HepG2 (cell line): ENCODE results near the gene MRPL34. TPM values are rescaled to one million over a fixed set of nuclear protein-coding genes. Genes with fewer than 3 reads are reported as not detected.

Experiments
- ATAC-seq: fragments of 200-7000 bp; cut with Tn5 transposase; 3 replicates; pipeline ENCODE4 v1.9.1; 2020; ENCODE audit warnings: mild to moderate bottlenecking, moderate library complexity
- BruUV-seq: library from RNA; stranded (reverse); fragments of 400-500 nt; replicated peaks from 2 replicates; lab custom pipeline; 2021; lab: Mats Ljungman, UMichigan
- CTCF ChIA-PET: fragments of 300-600 bp; formaldehyde crosslinking; extraction: SDS; loops from one replicate; lab custom pipeline; 2021; ENCODE audit warnings: low total read pairs, inconsistent platforms, low intra/inter-chr PET ratio; lab: Yijun Ruan, JAX
- POLR2A ChIA-PET: fragments of 350-600 bp; sonication (Branson Sonifier 250); formaldehyde crosslinking; loops from one replicate; lab custom pipeline; 2020; ENCODE audit warnings: antibody characterized with exemption, inconsistent platforms; lab: Yijun Ruan, JAX
- DNase-seq: peaks from one replicate; pipeline ENCODE4 v3.0.0-alpha.2; 2015; ENCODE audit warnings: low spot score
- FAIRE-seq: peaks from 3 replicates; lab custom pipeline; 2011; peaks lifted over from hg19 to GRCh38; lab: Jason Lieb, UNC
- H2AFZ ChIP-seq: one replicate; pipeline ENCODE4 v1.6.1; 2011; ENCODE audit warnings: low read length, inconsistent platforms
- H3K27ac ChIP-seq: fragments of 300-600 bp; 3 replicates; pipeline ENCODE4 v1.8.0; 2011; ENCODE audit warnings: mixed run types, mild to moderate bottlenecking, mixed read lengths, low read length, inconsistent platforms; ENCODE audit not compliant: insufficient read depth; ENCODE audit errors: extremely low read length
- H3K27me3 ChIP-seq, 2 experiments: fragments of 200-600 bp in 1 of 2; 2 replicates in 1 of 2; 3 replicates in 1 of 2; pipeline versions ENCODE4 v1.6.0 to v1.8.0; 2011; ENCODE audit warnings: low read length in 2 of 2, mild to moderate bottlenecking in 2 of 2, moderate library complexity in 2 of 2, inconsistent platforms in 1 of 2; ENCODE audit not compliant: insufficient read depth in 2 of 2, control insufficient read depth in 1 of 2
- H3K36me3 ChIP-seq, 2 experiments: fragments of 200-600 bp in 1 of 2; replicated peaks in 1 of 2; 2 replicates in 1 of 2; 3 replicates in 1 of 2; pipeline versions ENCODE4 v1.5.1 to v1.8.0; 2011; ENCODE audit warnings: low read length in 2 of 2, inconsistent platforms in 1 of 2; ENCODE audit not compliant: insufficient read depth in 2 of 2, control insufficient read depth in 1 of 2
- H3K4me1 ChIP-seq: 2 replicates; pipeline ENCODE4 v1.5.1; 2012; ENCODE audit warnings: low read length, inconsistent platforms; ENCODE audit not compliant: insufficient read depth
- H3K4me2 ChIP-seq: 2 replicates; pipeline ENCODE4 v1.6.0; 2011; ENCODE audit warnings: low read depth, low read length, inconsistent platforms
- H3K4me3 ChIP-seq, 3 experiments: fragments of 200-600 bp in 1 of 3; sonication (generic), shearing (Covaris generic) in 1 of 3; replicated peaks in 1 of 3; 2 replicates each; pipeline ENCODE4 v1.5.1; 2011 to 2016; ENCODE audit warnings: low read length in 3 of 3, inconsistent platforms in 2 of 3, low read depth in 2 of 3, mild to moderate bottlenecking in 2 of 3, control low read depth in 1 of 3, mixed read lengths in 1 of 3; ENCODE audit not compliant: insufficient read depth in 1 of 3
- H3K79me2 ChIP-seq: one replicate; pipeline ENCODE4 v1.6.1; 2011; ENCODE audit warnings: low read length, inconsistent platforms; ENCODE audit not compliant: insufficient read depth
- H3K9ac ChIP-seq: 2 replicates; pipeline ENCODE4 v1.6.0; 2011; ENCODE audit warnings: mild to moderate bottlenecking, low read depth, low read length, inconsistent platforms; ENCODE audit not compliant: insufficient read depth
- H3K9me3 ChIP-seq: 2 replicates; pipeline ENCODE4 v1.5.1; 2012; ENCODE audit warnings: mild to moderate bottlenecking, low read length
- H4K20me1 ChIP-seq: 2 replicates; pipeline ENCODE4 v1.6.0; 2011; ENCODE audit warnings: inconsistent platforms, mild to moderate bottlenecking, low read length, moderate library complexity; ENCODE audit not compliant: insufficient read depth
- FOXK1 ChIP-seq: sonication (generic); formaldehyde crosslinking; IDR thresholded peaks from 2 replicates; pipeline ENCODE4 v1.4.0; 2020; ENCODE audit warnings: low read depth, missing genetic modification reagents, borderline replicate concordance
- MYC ChIP-seq: sonication (generic); formaldehyde crosslinking; IDR thresholded peaks from 2 replicates; pipeline ENCODE4 v1.9.0; 2021; ENCODE audit warnings: missing genetic modification reagents, borderline replicate concordance
- ZBTB38 ChIP-seq: sonication (generic); formaldehyde crosslinking; IDR thresholded peaks from 2 replicates; pipeline ENCODE4 v1.5.1; 2020; ENCODE audit warnings: mild to moderate bottlenecking, missing genetic modification reagents
- ZGPAT ChIP-seq: IDR thresholded peaks from 2 replicates; pipeline ENCODE4 v1.6.1; 2016; ENCODE audit warnings: mild to moderate bottlenecking
- ZNF160 ChIP-seq: sonication (generic); formaldehyde crosslinking; IDR thresholded peaks from 2 replicates; pipeline ENCODE4 v1.8.0; 2022; ENCODE audit warnings: mild to moderate bottlenecking, inconsistent platforms, missing genetic modification reagents
- ZNF782 ChIP-seq: sonication (generic); formaldehyde crosslinking; IDR thresholded peaks from 2 replicates; pipeline ENCODE4 v1.4.0; 2020; ENCODE audit warnings: missing genetic modification reagents, mild to moderate bottlenecking, borderline replicate concordance
- WGBS: methylation state at CpG from one replicate; pipeline ENCODE4 v1.1.6; 2017; ENCODE audit warnings: low lambda C conversion rate; 5-methylcytosine and 5-hydroxymethylcytosine counted together
- in situ Hi-C: cut with HindIII; loops from 2 replicates; pipeline ENCODE4 v1.10.0; 2017; ENCODE audit warnings: low pct_unique_long_range_greater_than_20kb; ENCODE audit not compliant: extremely low pct_ligation_motif_present
- intact Hi-C: fragments of 100-400 bp; cut with micrococcal nuclease; formaldehyde crosslinking; loops from one replicate; pipeline ENCODE4 v1.10.0; 2022; ENCODE audit not compliant: unreplicated experiment
- polyA plus RNA-seq, 8 experiments: library from polyadenylated mRNA; depleted of rRNA in 3 of 8; stranded (reverse) in 7 of 8; unstranded in 1 of 8; fragments of >200 nt; fragmentation: Illumina TruSeq in 4 of 8; extraction: Trizol in 4 of 8; gene quantifications; 2 replicates each; pipeline versions ENCODE4 v1.2.1 to v1.2.3, GENCODE V29; 2011 to 2016; ENCODE audit warnings: low read depth in 4 of 8, missing spikeins in 1 of 8, mixed read lengths in 1 of 8; ENCODE audit not compliant: insufficient read depth in 1 of 8
- total RNA-seq, 5 experiments: library from RNA; depleted of rRNA; stranded (reverse); fragments of >200 nt; fragmentation: Illumina TruSeq; extraction: Trizol; gene quantifications; 2 replicates each; pipeline ENCODE4 v1.2.3, GENCODE V29; 2016; ENCODE audit warnings: low read depth in 1 of 5
- TF ChIP-seq, protein P1 (sequence below): IDR thresholded peaks from 2 replicates; pipeline ENCODE4 v1.6.1; 2012; ENCODE audit warnings: low read length, improper control_type of control experiment

Gene MRPL34
- total and polyA plus RNA-seq, 2 of the 13 experiments (the other 11 are each of a cell fraction or from before 2014, with no cell fraction given) = 74.0 to 77.3 TPM

DNA sequence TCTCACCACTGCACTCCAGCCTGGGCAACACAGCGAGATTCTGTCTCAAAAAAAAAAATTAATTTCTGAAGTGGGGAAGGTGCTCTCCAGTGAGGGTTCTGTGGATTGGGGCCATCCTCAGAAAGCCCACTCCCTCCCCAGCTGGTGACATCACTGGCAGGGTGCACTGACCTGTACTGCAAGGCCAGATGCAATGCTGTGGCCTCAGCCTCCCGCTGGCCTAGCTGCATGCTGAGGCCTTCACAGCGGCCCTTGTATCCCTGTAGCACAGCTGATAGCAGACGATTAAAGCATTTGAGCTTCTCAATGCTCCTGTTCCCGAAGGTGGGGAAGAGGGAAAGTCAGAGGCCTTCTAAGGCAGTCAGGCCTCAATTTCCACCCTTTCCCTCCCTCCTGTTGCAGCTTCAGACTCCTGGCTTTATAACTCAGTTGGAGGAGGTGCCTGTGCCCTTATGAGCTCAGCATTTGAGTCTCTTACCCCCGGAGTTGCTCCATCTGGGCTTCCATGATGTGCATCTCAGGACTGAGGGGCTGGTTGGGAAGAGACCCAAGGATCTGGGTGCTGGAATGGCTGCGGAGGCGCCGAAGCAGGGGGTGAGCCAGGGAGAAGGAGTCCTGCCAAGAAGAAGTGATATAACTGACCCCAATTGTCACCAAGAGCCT is 46.4 kb upstream of the MRPL34 start:
- DNase-seq (no peak), ATAC-seq (no peak), FAIRE-seq (no peak)
- no peak overlapping the region for H2AFZ ChIP-seq
- in situ Hi-C loops (no loop called here), intact Hi-C loops (no loop called here)
- peaks cover 66% of the 10 kb centered on the region for H3K4me1 ChIP-seq
- ChIA-PET CTCF (no interaction called here), POLR2A (interaction anchor here (0.9 to 3.2 kb wide), 7 partner anchors 8 to 44 kb away, joined by 3 to 18 read pairs (median 6); partner anchors contain the start of genes BABAM1, OCEL1 and USE1)
- no peak overlapping the region for H3K9ac ChIP-seq
- 64% methylated on average over 5 of the region's 9 CpGs for WGBS
- no peaks in the 10 kb centered on the region for H3K27me3 ChIP-seq
- H3K79me2 ChIP-seq = no peaks in the 10 kb centered on the region
- H4K20me1 ChIP-seq = no peaks in the 10 kb centered on the region
- H3K9me3 ChIP-seq = no peaks in the 10 kb centered on the region
- no TSS peak for BruUV-seq
- no peak for TF ChIP-seq ZNF160 (CRISPR knock-in tag)
- TF ChIP-seq FOXK1 (CRISPR knock-in tag) = no peak
- TF ChIP-seq MYC (CRISPR knock-in tag) = no peak
- H3K4me2 ChIP-seq = no peak overlapping the region
- H3K36me3 ChIP-seq = no peaks in the 10 kb centered on the region
- no peak overlapping the region for H3K27ac ChIP-seq
- no peak overlapping the region for H3K4me3 ChIP-seq

GRCh38 chr19:17259934-17260333 is 45.7 kb upstream of the MRPL34 start:
- Histone ChIP-seq H3K36me3 (no peaks in the 10 kb centered on the region), H3K9me3 (no peaks in the 10 kb centered on the region), H3K27me3 (no peaks in the 10 kb centered on the region), H3K4me2 (no peak overlapping the region), H3K79me2 (no peaks in the 10 kb centered on the region), H3K4me3 (no peak overlapping the region), H4K20me1 (no peaks in the 10 kb centered on the region), H2AFZ (no peak overlapping the region), H3K4me1 (peaks cover 67% of the 10 kb centered on the region), H3K27ac (no peak overlapping the region)
- BruUV-seq = no TSS peak
- CTCF ChIA-PET = interaction anchor here (1.3 kb wide), 1 partner anchor 55 kb away, joined by 6 read pairs; no protein-coding TSS in a partner anchor
- in situ Hi-C loops (no loop called here), intact Hi-C loops (loop anchor here (2.0 kb wide), 1 partner anchor 13 kb away; no protein-coding TSS in a partner anchor)
- 17% methylated on average over 1 of the region's 1 CpG for WGBS
- POLR2A ChIA-PET = interaction anchor here (2.0 to 3.2 kb wide), 4 partner anchors 11 to 45 kb away, joined by 8 to 18 read pairs (median 10); partner anchors contain the start of gene USE1
- FAIRE-seq (no peak), DNase-seq (no peak)
- no peak for TF ChIP-seq ZBTB38 (CRISPR knock-in tag)
- TF ChIP-seq, protein P1, sequence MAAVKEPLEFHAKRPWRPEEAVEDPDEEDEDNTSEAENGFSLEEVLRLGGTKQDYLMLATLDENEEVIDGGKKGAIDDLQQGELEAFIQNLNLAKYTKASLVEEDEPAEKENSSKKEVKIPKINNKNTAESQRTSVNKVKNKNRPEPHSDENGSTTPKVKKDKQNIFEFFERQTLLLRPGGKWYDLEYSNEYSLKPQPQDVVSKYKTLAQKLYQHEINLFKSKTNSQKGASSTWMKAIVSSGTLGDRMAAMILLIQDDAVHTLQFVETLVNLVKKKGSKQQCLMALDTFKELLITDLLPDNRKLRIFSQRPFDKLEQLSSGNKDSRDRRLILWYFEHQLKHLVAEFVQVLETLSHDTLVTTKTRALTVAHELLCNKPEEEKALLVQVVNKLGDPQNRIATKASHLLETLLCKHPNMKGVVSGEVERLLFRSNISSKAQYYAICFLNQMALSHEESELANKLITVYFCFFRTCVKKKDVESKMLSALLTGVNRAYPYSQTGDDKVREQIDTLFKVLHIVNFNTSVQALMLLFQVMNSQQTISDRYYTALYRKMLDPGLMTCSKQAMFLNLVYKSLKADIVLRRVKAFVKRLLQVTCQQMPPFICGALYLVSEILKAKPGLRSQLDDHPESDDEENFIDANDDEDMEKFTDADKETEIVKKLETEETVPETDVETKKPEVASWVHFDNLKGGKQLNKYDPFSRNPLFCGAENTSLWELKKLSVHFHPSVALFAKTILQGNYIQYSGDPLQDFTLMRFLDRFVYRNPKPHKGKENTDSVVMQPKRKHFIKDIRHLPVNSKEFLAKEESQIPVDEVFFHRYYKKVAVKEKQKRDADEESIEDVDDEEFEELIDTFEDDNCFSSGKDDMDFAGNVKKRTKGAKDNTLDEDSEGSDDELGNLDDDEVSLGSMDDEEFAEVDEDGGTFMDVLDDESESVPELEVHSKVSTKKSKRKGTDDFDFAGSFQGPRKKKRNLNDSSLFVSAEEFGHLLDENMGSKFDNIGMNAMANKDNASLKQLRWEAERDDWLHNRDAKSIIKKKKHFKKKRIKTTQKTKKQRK = no peak
- no peak for TF ChIP-seq ZGPAT
- TF ChIP-seq ZNF782 (CRISPR knock-in tag) = no peak
- TF ChIP-seq, all 625 proteins: peak for 0
- no peak overlapping the region for H3K9ac ChIP-seq
- no peak for ATAC-seq
